ENCODE results near the gene HOXC13. TPM values are rescaled to one million over a fixed set of nuclear protein-coding genes. Genes with fewer than 3 reads are reported as not detected.

Gene HOXC13
- polyA plus RNA-seq, 1 donor (not counting 4 experiments of a cell fraction or from before 2014, with no cell fraction given): 4.8 TPM

DNA sequence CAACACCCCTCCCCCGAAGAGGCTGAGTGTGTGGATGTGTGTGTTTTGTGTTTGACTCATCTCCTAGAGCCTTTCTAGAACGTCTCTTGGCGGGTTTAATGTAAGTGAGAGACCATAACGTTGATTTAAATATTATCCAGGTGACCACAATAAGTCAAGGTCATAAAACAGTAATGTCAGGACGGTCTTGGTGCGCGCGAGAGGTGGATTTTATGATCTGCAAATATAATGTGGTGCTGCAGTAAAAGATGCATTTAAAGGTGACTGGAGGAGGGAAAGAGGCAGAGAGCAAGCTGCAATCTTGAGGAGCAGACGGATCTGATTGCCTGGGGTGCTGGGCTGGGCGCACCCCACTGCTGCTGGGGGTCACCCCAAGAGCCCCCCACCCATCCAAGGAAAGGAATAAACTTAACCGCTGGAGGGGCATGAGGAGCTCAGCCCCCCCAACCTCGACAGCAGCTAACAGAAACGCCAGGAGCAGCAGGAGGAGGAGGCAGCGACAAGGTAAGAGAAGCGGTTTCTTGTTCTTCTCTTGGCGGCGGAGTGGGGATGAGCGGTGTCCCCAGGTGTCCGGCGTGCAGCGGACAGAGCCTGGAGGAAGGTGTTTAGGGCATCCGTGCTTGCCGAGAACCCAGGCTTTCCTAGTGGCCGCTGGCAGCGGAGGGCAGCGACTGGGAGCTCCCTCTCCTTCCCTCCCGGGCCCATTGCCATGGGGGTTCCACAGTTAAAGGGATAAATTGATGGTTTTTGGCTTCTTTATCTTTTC lies 51.9 kb downstream of the HOXC13 start:
- Histone ChIP-seq H3K4me2 (ENCODE audit: control insufficient read depth, extremely low read depth, insufficient read depth, low read depth, low read length) (peak overlapping the region; percentile 12), H2AFZ (ENCODE audit: control insufficient read depth, low read length) (no peak overlapping the region), H3K79me2 (ENCODE audit: control insufficient read depth, insufficient read depth, low read length) (peaks cover 97% of the 10 kb centered on the region), H3K9ac (ENCODE audit: control insufficient read depth, extremely low read depth, insufficient read depth, low read length) (no peak overlapping the region), H3K36me3 (ENCODE audit: control insufficient read depth in 2 of 2, extremely low read depth in 1 of 2, insufficient read depth in 2 of 2, low read length in 2 of 2) (peaks cover 0 to 2% of the 10 kb centered on the region in 2 experiments), H3K9me3 (ENCODE audit: control insufficient read depth, low read depth, low read length) (no peaks in the 10 kb centered on the region), H3K27ac (ENCODE audit: control insufficient read depth, insufficient read depth, low read length) (no peak overlapping the region), H4K20me1 (ENCODE audit: control insufficient read depth, extremely low read depth, insufficient read depth, low read length) (no peaks in the 10 kb centered on the region), H3K4me1 (ENCODE audit: control insufficient read depth, extremely low read depth, insufficient read depth, low read length) (peaks cover 35% of the 10 kb centered on the region), H3K27me3 (ENCODE audit: control insufficient read depth, extremely low read depth, insufficient read depth, low read length) (no peaks in the 10 kb centered on the region), H3K9me1 (ENCODE audit: control insufficient read depth, extremely low read depth, insufficient read depth, low read length) (no peaks in the 10 kb centered on the region), H3K4me3 (ENCODE audit: control insufficient read depth in 2 of 3, extremely low read depth in 1 of 3, insufficient read depth in 2 of 3, low read depth in 1 of 3, low read length in 3 of 3) (no peak overlapping the region)
- TF ChIP-seq, protein P1, sequence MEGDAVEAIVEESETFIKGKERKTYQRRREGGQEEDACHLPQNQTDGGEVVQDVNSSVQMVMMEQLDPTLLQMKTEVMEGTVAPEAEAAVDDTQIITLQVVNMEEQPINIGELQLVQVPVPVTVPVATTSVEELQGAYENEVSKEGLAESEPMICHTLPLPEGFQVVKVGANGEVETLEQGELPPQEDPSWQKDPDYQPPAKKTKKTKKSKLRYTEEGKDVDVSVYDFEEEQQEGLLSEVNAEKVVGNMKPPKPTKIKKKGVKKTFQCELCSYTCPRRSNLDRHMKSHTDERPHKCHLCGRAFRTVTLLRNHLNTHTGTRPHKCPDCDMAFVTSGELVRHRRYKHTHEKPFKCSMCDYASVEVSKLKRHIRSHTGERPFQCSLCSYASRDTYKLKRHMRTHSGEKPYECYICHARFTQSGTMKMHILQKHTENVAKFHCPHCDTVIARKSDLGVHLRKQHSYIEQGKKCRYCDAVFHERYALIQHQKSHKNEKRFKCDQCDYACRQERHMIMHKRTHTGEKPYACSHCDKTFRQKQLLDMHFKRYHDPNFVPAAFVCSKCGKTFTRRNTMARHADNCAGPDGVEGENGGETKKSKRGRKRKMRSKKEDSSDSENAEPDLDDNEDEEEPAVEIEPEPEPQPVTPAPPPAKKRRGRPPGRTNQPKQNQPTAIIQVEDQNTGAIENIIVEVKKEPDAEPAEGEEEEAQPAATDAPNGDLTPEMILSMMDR (optimal IDR thresholded peaks at IDR 0.05 in 1 of 3, IDR thresholded peaks at IDR 0.05 in 1 of 3, conservative IDR thresholded peaks at IDR 0.05 in 1 of 3; ENCODE audit: extremely low read depth in 1 of 3, insufficient read depth in 2 of 3, low read length in 3 of 3): no peak
- TF ChIP-seq EZH2 (IDR thresholded peaks at IDR 0.05; ENCODE audit: low read length): no peak
- dilution Hi-C loops (cut with MboI; ENCODE audit: extremely low pct_ligation_motif_present, low sequenced_read_pairs): no loop called here
- DNase-seq (ENCODE audit: low read depth, low spot score) (no peak), FAIRE-seq (no peak)

DNA sequence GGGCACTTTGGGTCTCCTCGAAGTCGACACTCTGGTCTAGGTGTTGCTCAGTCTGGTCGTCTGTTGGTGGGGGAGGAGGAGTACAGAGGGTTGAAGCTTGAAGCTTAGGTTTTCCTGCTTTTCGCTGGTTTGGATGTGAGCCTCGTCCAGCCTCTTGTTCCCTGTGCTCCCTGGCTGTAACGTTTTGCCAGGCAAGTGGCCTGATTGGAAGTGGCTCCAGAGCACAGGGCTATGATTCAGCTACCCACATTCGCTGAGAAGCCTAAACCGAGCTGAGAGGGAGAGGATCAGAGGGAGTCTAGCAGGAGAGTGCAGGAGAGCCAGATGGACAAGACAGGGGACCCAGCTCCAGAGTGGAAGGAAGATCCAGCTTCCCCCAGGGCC lies 52.4 kb downstream of the HOXC13 start:
- dilution Hi-C loops (cut with MboI; ENCODE audit: extremely low pct_ligation_motif_present, low sequenced_read_pairs): no loop called here
- H3K36me3 ChIP-seq (ENCODE audit: control insufficient read depth in 2 of 2, extremely low read depth in 1 of 2, insufficient read depth in 2 of 2, low read length in 2 of 2): peaks cover 0 to 2% of the 10 kb centered on the region in 2 experiments
- no peak overlapping the region for H3K9ac ChIP-seq (ENCODE audit: control insufficient read depth, extremely low read depth, insufficient read depth, low read length)
- H4K20me1 ChIP-seq (ENCODE audit: control insufficient read depth, extremely low read depth, insufficient read depth, low read length): no peaks in the 10 kb centered on the region
- H3K79me2 ChIP-seq (ENCODE audit: control insufficient read depth, insufficient read depth, low read length): peaks cover 97% of the 10 kb centered on the region
- H3K4me1 ChIP-seq (ENCODE audit: control insufficient read depth, extremely low read depth, insufficient read depth, low read length): peaks cover 35% of the 10 kb centered on the region
- peak overlapping the region; percentile 12 for H3K4me2 ChIP-seq (ENCODE audit: control insufficient read depth, extremely low read depth, insufficient read depth, low read depth, low read length)
- no peak for TF ChIP-seq EZH2 (IDR thresholded peaks at IDR 0.05; ENCODE audit: low read length)
- TF ChIP-seq, protein P1 (optimal IDR thresholded peaks at IDR 0.05 in 1 of 3, IDR thresholded peaks at IDR 0.05 in 1 of 3, conservative IDR thresholded peaks at IDR 0.05 in 1 of 3; ENCODE audit: extremely low read depth in 1 of 3, insufficient read depth in 2 of 3, low read length in 3 of 3): no peak
- H3K9me3 ChIP-seq (ENCODE audit: control insufficient read depth, low read depth, low read length): no peaks in the 10 kb centered on the region
- H3K27me3 ChIP-seq (ENCODE audit: control insufficient read depth, extremely low read depth, insufficient read depth, low read length): no peaks in the 10 kb centered on the region
- H2AFZ ChIP-seq (ENCODE audit: control insufficient read depth, low read length): no peak overlapping the region
- no peak overlapping the region for H3K27ac ChIP-seq (ENCODE audit: control insufficient read depth, insufficient read depth, low read length)
- no peak for DNase-seq (ENCODE audit: low read depth, low spot score)
- FAIRE-seq: no peak
- no peaks in the 10 kb centered on the region for H3K9me1 ChIP-seq (ENCODE audit: control insufficient read depth, extremely low read depth, insufficient read depth, low read length)
- H3K4me3 ChIP-seq (ENCODE audit: control insufficient read depth in 2 of 3, extremely low read depth in 1 of 3, insufficient read depth in 2 of 3, low read depth in 1 of 3, low read length in 3 of 3): no peak overlapping the region

Measured in keratinocyte (primary cell).